ENCODE measurements around the gene ZNF648. TPM values are rescaled to one million over a fixed set of nuclear protein-coding genes. Genes with fewer than 3 reads are reported as not detected.

Gene ZNF648
- total RNA-seq, 6 experiments from 2014 or later: not detected

GRCh38 chr1:182091083-182091482, 29.6 kb upstream of the ZNF648 start:
- H3K9me3 Mint-ChIP-seq: no peaks in the 10 kb centered on the region
- H3K36me3 Mint-ChIP-seq (ENCODE audit: low read depth): no peaks in the 10 kb centered on the region
- H3K4me1 Mint-ChIP-seq (ENCODE audit: low read depth): peaks cover 7% of the 10 kb centered on the region; the same call in 1 of the 2 replicates
- no peak overlapping the region for H3K4me3 Mint-ChIP-seq
- H3K27me3 Mint-ChIP-seq (ENCODE audit: insufficient read depth): peaks cover 9% of the 10 kb centered on the region
- no peak for TF ChIP-seq CTCF (IDR thresholded peaks at IDR 0.05)
- H3K27ac Mint-ChIP-seq: no peak overlapping the region
- no peak for DNase-seq

GRCh38 chr1:182087719-182088350, 26.3 kb upstream of the ZNF648 start:
- H3K4me3 Mint-ChIP-seq: no peak overlapping the region
- H3K27ac Mint-ChIP-seq: no peak overlapping the region
- peaks cover 18% of the 10 kb centered on the region for H3K4me1 Mint-ChIP-seq (ENCODE audit: low read depth)
- TF ChIP-seq CTCF (IDR thresholded peaks at IDR 0.05): no peak
- no peaks in the 10 kb centered on the region for H3K36me3 Mint-ChIP-seq (ENCODE audit: low read depth)
- no peaks in the 10 kb centered on the region for H3K9me3 Mint-ChIP-seq
- peaks cover 10% of the 10 kb centered on the region for H3K27me3 Mint-ChIP-seq (ENCODE audit: insufficient read depth)
- no peak for DNase-seq

- Mint-ChIP-seq H3K9me3 (no peaks in the 10 kb centered on the region), H3K36me3 (ENCODE audit: low read depth) (no peaks in the 10 kb centered on the region), H3K27me3 (ENCODE audit: insufficient read depth) (peaks cover 10% of the 10 kb centered on the region)
These were observed 25.8 kb upstream of the ZNF648 start for GRCh38 chr1:182087304-182087703.

GRCh38 chr1:182086620-182087019, 25.1 kb upstream of the ZNF648 start:
- Mint-ChIP-seq H3K4me1 (ENCODE audit: low read depth) (peaks cover 10% of the 10 kb centered on the region), H3K27ac (no peak overlapping the region), H3K4me3 (no peak overlapping the region), H3K27me3 (ENCODE audit: insufficient read depth) (peaks cover 10% of the 10 kb centered on the region), H3K9me3 (no peaks in the 10 kb centered on the region), H3K36me3 (ENCODE audit: low read depth) (no peaks in the 10 kb centered on the region)
- no peak for DNase-seq
- TF ChIP-seq CTCF (IDR thresholded peaks at IDR 0.05): no peak

More at GRCh38 chr1:182087304-182087703, 25.8 kb upstream of the ZNF648 start:
- no peak overlapping the region for H3K4me3 Mint-ChIP-seq
- peaks cover 13% of the 10 kb centered on the region for H3K4me1 Mint-ChIP-seq (ENCODE audit: low read depth)
- DNase-seq: no peak
- no peak overlapping the region for H3K27ac Mint-ChIP-seq
- no peak for TF ChIP-seq CTCF (IDR thresholded peaks at IDR 0.05)

GRCh38 chr1:182086136-182086535, 24.6 kb upstream of the ZNF648 start:
- no peak for TF ChIP-seq CTCF (IDR thresholded peaks at IDR 0.05)
- DNase-seq: no peak
- H3K36me3 Mint-ChIP-seq (ENCODE audit: low read depth): no peaks in the 10 kb centered on the region

More at GRCh38 chr1:182086136-182086535, 24.6 kb upstream of the ZNF648 start:
- no peak overlapping the region for H3K4me3 Mint-ChIP-seq
- H3K27ac Mint-ChIP-seq: no peak overlapping the region
- H3K27me3 Mint-ChIP-seq (ENCODE audit: insufficient read depth): peaks cover 10% of the 10 kb centered on the region
- H3K9me3 Mint-ChIP-seq: no peaks in the 10 kb centered on the region
- H3K4me1 Mint-ChIP-seq (ENCODE audit: low read depth): peaks cover 10% of the 10 kb centered on the region
